ENCODE measurements around the gene C9orf85. TPM values are rescaled to one million over a fixed set of nuclear protein-coding genes. Genes with fewer than 3 reads are reported as not detected.
"Not testable (repeated sequence)": the region's sequence is repeated elsewhere in the genome, so short reads cannot be mapped to it uniquely, and the experiment has no call there.

The C9orf85 gene
- total RNA-seq, 1 experiment from 2014 or later: 20.2 TPM

GRCh38 chr9:72006501-72006900 lies 95.1 kb downstream of the C9orf85 start:
- no peak for DNase-seq (ENCODE audit: low spot score)
- Mint-ChIP-seq H3K4me1 (peaks cover 33% of the 10 kb centered on the region), H3K36me3 (peaks cover 7% of the 10 kb centered on the region), H3K4me3 (no peak overlapping the region), H3K27ac (peak overlapping the region; percentile 76), H3K27me3 (ENCODE audit: low read depth) (no peaks in the 10 kb centered on the region), H3K9me3 (peaks cover 16% of the 10 kb centered on the region)
- no peak for ATAC-seq
- CTCF ChIA-PET: interaction anchor here (1.4 to 2.6 kb wide), 3 partner anchors 18 to 199 kb away, joined by 3 to 9 read pairs (median 9); no protein-coding TSS in a partner anchor
- POLR2A ChIA-PET: no interaction called here
- no peak for TF ChIP-seq ETV6 (CRISPR knock-in tag; IDR thresholded peaks at IDR 0.05)
- TF ChIP-seq ESRRA (CRISPR knock-in tag; IDR thresholded peaks at IDR 0.05; ENCODE audit: borderline replicate concordance): no peak
- TF ChIP-seq ZNF263 (CRISPR knock-in tag; IDR thresholded peaks at IDR 0.05; ENCODE audit: low read depth): no peak
- no peak for TF ChIP-seq ATF3 (CRISPR knock-in tag; conservative IDR thresholded peaks at IDR 0.05)
- no peak for TF ChIP-seq NFYB (CRISPR knock-in tag; conservative IDR thresholded peaks at IDR 0.05; ENCODE audit: low read depth)
- TF ChIP-seq ATF2 (CRISPR knock-in tag; IDR thresholded peaks at IDR 0.05; ENCODE audit: borderline replicate concordance, low read depth): no peak
- TF ChIP-seq E2F4 (CRISPR knock-in tag; IDR thresholded peaks at IDR 0.05; ENCODE audit: borderline replicate concordance, low read depth): no peak
- no peak for TF ChIP-seq MLX (CRISPR knock-in tag; IDR thresholded peaks at IDR 0.05)
- TF ChIP-seq ZNF317 (CRISPR knock-in tag; IDR thresholded peaks at IDR 0.05; ENCODE audit: borderline replicate concordance, low read depth): no peak
- TF ChIP-seq CTCF (IDR thresholded peaks at IDR 0.05): no peak
- no peak for TF ChIP-seq ZNF423 (CRISPR knock-in tag; IDR thresholded peaks at IDR 0.05)
- TF ChIP-seq FOXP1 (CRISPR knock-in tag; IDR thresholded peaks at IDR 0.05; ENCODE audit: borderline replicate concordance): no peak
- no peak for TF ChIP-seq NFATC4 (CRISPR knock-in tag; IDR thresholded peaks at IDR 0.05)
- TF ChIP-seq NR1H2 (CRISPR knock-in tag; IDR thresholded peaks at IDR 0.05): no peak
- TF ChIP-seq AR (CRISPR knock-in tag; IDR thresholded peaks at IDR 0.05): no peak

- ChIA-PET CTCF (interaction anchor here (1.4 to 2.6 kb wide), 2 partner anchors 22 to 201 kb away, joined by 3 to 9 read pairs; no protein-coding TSS in a partner anchor), POLR2A (interaction anchor here (0.7 kb wide), 1 partner anchor 558 kb away, joined by 3 read pairs; no protein-coding TSS in a partner anchor)
- H3K27me3 Mint-ChIP-seq (ENCODE audit: low read depth); H3K4me3 Mint-ChIP-seq; H3K36me3 Mint-ChIP-seq; H3K27ac Mint-ChIP-seq; DNase-seq (ENCODE audit: low spot score): not testable (repeated sequence)
- ATAC-seq: peak; percentile 25; the same call in 1 of the 2 replicates
- Mint-ChIP-seq H3K9me3 (peaks cover 12% of the 10 kb centered on the region), H3K4me1 (peaks cover 33% of the 10 kb centered on the region)
Observed at GRCh38 chr9:72007726-72008125, 96.3 kb downstream of the C9orf85 start.

Data from WTC11 (cell line).